HG03469 (cell line): ENCODE measurements around the gene RAB6C.
"Not testable (repeated sequence)": the region's sequence is repeated elsewhere in the genome, so short reads cannot be mapped to it uniquely, and the experiment has no call there.

Experiments used
- ATAC-seq: cut with Tn5 transposase; IDR thresholded peaks from one replicate; pipeline ENCODE4 v1.9.1; 2021; ENCODE audit warnings: mild to moderate bottlenecking, moderate library complexity, moderate number of reproducible peaks; ENCODE audit not compliant: unreplicated experiment

Gene RAB6C

GRCh38 chr2:129993151-129993550, 13.7 kb downstream of the RAB6C start:
- ATAC-seq, result not testable (repeated sequence)

GRCh38 chr2:129996657-129997237, 17.3 kb downstream of the RAB6C start:
- ATAC-seq, result not testable (repeated sequence)

- ATAC-seq, result not testable (repeated sequence)
Measured at GRCh38 chr2:129998771-129999170, 19.3 kb downstream of the RAB6C start.

- not testable (repeated sequence) for ATAC-seq
Measured at GRCh38 chr2:130005862-130006261, 26.4 kb downstream of the RAB6C start.

- not testable (repeated sequence) for ATAC-seq
Measured at GRCh38 chr2:130016701-130017100, 37.2 kb downstream of the RAB6C start.

- ATAC-seq, result no peak
Measured at GRCh38 chr2:130019402-130019801, 39.9 kb downstream of the RAB6C start.

- ATAC-seq, result not testable (repeated sequence)
Measured at GRCh38 chr2:130020069-130020468, 40.6 kb downstream of the RAB6C start.

- ATAC-seq, result not testable (repeated sequence)
Measured at GRCh38 chr2:130025931-130026330, 46.5 kb downstream of the RAB6C start.
